ENCODE measurements around the gene PPM1J.
"Not testable (repeated sequence)": the region's sequence is repeated elsewhere in the genome, so short reads cannot be mapped to it uniquely, and the experiment has no call there.

The PPM1J gene, protein sequence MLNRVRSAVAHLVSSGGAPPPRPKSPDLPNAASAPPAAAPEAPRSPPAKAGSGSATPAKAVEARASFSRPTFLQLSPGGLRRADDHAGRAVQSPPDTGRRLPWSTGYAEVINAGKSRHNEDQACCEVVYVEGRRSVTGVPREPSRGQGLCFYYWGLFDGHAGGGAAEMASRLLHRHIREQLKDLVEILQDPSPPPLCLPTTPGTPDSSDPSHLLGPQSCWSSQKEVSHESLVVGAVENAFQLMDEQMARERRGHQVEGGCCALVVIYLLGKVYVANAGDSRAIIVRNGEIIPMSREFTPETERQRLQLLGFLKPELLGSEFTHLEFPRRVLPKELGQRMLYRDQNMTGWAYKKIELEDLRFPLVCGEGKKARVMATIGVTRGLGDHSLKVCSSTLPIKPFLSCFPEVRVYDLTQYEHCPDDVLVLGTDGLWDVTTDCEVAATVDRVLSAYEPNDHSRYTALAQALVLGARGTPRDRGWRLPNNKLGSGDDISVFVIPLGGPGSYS

GRCh38 chr1:112715264-112716053 lies at the start of gene PPM1J:
PPM1J (minus strand) TSS chr1:112715332; CDS start chr1:112715301, 31 bp downstream.
- peak; percentile 75 for DNase-seq (ENCODE audit: low read depth)

DNA sequence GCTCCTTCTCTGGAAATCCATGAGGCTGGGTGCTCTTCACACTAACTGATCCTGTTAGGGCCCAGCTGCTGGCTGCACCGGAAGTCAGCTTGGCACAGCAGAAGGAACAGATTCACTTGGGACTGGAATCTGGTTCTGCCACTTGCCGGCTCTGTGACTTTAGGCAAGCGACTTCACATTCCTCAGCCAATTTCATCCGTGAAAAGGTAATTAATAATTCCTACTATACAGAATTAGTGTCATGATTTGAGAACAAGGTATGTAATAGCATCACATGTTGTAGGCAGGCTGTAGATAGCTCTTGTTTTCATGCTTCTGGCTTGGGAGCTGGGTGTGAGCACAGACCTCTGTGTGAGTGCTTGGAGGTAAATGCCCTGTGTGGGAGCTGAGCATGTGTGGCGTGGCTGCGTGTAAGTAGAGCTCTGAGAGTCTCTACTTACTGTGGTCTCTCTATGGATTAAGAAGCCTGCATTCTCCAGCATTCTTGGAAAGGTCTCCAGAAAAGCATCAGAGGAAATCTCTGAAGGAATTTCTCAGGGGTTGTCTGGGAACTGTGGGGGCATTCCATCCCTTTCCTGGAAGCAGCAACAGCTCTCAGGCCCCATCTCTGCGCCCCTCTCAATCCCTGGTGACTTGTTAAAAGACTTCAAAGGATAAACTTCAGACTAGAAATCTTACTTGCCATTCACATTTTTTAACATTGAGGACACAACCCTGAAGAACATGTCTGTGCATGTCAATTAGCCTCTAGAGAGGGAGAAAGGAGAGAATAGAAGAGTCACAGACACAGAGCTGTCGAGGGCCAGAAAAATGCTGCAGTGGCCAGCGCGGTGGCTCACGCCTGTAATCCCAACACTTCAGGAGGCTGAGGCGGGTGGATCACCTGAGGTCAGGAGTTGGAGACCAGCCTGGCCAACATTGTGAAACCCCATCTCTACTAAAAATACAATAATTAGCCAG lies 47.7 kb upstream of the PPM1J start:
- no peak for DNase-seq (ENCODE audit: low read depth)

- DNase-seq (ENCODE audit: low read depth), result no peak
Measured at GRCh38 chr1:112761714-112762480, 46.8 kb upstream of the PPM1J start.

- no peak for DNase-seq (ENCODE audit: low read depth)
Measured at GRCh38 chr1:112759228-112759627, 44.1 kb upstream of the PPM1J start.

- DNase-seq (ENCODE audit: low read depth), result no peak
Measured at GRCh38 chr1:112754116-112754628, 39.0 kb upstream of the PPM1J start.

DNA sequence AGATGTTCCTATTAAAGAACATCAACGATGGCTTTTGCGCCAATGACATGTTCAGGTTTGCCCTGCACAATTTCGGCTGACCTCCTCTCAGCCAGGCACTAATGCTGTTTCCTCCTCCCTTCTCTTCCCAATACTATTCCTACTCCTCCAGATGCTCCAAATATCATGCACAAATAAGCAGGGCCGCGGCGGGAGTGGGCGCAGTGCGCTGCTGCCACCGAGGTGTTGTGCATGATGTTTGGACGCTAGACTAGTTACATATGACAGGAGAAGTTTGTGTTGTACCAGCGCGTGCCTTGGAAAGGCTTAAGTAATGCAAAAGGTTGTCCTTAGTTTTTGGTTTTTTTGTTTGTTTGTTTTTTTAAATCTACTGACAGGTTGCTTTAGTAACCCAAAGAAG lies 33.3 kb upstream of the PPM1J start:
- no peak for DNase-seq (ENCODE audit: low read depth)

- DNase-seq (ENCODE audit: low read depth), result no peak
Measured at GRCh38 chr1:112744009-112744578, 29.0 kb upstream of the PPM1J start.

DNA sequence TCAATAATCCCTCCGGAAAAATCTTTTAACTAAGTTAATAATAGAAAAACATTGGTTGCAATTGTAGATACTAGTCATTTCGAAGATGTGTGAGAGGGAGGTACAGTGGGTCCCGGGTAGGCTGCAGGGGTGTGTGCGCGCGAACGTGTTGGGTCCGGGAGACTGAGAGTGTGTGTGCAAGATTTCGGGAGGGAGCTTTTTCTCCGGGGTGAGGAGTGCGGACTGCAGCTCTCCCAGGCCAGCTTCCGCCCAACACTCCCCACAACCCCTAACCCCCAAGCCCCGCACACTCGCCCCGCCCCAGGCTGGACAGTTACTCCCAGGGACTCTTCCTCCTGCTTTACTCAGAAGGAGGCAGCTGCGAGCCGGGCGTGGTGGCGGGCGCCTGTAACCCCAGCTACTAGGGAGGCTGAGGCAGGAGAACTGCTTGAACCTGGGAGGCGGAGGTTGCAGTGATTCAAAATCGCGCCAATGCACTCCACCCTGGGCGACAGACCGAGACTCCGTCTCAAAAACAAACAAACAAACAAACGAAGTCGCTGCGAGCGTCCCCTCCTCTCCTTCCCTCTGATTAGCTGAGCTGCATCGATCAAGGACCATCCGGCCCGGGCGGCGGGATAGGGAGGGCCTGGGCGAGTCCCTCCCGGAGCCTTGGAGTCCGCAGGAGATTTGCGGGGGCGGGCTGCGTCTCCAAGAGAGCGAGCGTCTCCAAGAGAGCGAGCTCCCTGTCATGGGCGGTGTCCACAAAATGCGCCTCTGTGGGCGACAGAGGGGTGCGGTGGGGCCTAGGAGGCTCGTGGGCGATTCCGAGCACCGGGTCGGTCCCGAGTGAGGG lies 28.3 kb upstream of the PPM1J start:
- DNase-seq (ENCODE audit: low read depth), result no peak

DNA sequence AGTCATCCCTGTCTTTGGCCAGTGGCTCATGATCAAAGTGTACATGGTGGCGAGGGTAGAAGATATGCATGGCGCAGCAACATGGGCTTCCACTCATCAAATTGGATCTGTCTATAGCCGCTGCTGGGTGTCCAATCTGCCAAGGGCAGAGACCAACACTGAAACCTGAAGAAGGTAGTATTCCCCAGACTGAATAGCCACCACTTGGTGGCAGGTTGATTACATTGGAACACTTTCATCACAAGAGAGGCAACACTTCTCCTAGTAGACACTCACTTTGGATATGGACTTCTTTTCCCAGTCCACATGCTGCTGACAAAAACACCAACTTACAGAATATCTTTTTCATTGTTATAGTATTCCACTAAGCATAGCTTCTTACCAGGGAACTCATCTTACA lies 22.4 kb upstream of the PPM1J start:
- no peak for DNase-seq (ENCODE audit: low read depth)

- peak; percentile 91 for DNase-seq (ENCODE audit: low read depth)
Measured at GRCh38 chr1:112735752-112736151, 20.6 kb upstream of the PPM1J start.

GRCh38 chr1:112731451-112731850 lies 16.3 kb upstream of the PPM1J start:
- no peak for DNase-seq (ENCODE audit: low read depth)

DNA sequence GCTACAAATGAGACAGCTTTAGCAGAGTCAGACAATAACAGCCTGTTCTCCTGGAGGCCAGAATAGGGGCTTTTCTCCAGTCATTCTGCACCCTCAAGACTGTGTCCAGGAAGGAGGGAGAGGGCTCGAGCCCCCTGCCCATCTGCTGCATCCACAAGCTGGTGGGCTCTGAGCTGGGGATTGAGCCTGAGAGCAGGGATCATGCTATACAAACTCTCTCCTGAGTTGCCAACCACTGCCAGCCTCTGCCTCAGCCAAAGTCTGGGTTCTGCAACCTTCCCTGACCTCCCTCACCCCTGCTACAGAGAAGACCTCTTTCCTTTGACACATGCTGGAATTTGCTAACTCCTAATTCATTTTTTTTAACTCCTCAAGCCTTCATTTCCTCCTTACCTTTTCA lies 14.8 kb upstream of the PPM1J start:
- no peak for DNase-seq (ENCODE audit: low read depth)

GRCh38 chr1:112729011-112729410 lies 13.9 kb upstream of the PPM1J start:
- not testable (repeated sequence) for DNase-seq (ENCODE audit: low read depth)

DNA sequence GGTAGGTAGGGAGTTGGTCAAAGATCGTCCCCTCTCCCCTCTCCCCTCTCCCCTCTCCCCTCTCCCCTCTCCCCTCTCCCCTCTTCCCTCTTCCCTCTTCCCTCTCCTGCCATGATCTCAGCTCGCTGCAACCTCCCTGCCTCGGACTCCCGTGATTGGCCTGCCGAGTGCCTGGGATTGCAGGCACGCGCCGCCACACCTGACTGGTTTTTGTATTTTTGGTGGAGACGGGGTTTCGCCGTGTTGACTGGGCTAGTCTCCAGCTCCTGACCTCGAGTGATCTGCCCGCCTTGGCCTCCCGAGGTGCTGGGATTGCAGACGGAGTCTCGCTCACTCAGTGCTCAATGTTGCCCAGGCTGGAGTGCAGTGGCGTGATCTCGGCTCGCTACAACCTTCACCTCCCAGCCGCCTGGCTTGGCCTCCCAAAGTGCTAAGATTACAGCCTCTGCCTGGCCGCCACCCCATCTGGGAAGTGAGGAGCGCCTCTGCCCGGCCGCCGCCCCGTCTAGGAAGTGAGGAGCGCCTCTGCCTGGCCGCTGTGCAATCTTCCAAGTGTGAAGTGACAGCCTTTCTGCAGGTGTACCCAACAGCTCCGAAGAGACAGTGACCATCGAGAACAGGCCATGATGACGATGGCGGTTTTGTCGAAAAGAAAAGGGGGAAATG lies 13.3 kb upstream of the PPM1J start:
- DNase-seq (ENCODE audit: low read depth), result not testable (repeated sequence)

- DNase-seq (ENCODE audit: low read depth), result no peak
Measured at GRCh38 chr1:112727716-112728115, 12.6 kb upstream of the PPM1J start.

DNA sequence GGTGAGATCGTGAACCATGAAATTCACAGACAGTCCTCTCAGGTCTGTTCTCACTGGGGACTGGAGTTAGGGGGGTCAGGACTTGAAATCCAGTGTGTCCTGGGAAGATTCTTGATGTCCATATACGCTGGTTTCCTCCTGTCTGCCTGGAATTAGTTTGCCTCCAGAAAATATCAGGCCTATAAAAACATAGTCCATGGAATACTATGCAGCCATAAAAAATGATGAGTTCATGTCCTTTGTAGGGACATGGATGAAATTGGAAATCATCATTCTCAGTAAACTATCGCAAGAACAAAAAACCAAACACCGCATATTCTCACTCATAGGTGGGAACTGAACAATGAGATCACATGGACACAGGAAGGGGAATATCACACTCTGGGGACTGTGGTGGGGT lies 9.1 kb upstream of the PPM1J start:
- not testable (repeated sequence) for DNase-seq (ENCODE audit: low read depth)

DNA sequence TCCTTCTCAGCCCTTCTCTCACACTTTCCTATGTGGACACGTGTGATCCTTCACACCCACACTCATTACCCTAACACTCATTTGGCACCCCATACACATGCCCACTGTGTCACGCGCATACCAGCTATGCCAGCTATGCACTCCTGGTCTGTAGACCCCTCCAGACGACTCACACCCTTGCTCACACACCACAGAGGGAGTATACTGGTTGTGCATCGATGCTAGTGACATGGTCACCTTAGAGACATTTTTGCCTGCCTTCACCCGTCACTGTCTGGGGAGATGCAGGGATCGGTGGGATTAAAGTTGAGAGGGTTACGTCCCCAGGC lies 8.3 kb upstream of the PPM1J start:
- no peak for DNase-seq (ENCODE audit: low read depth)

DNA sequence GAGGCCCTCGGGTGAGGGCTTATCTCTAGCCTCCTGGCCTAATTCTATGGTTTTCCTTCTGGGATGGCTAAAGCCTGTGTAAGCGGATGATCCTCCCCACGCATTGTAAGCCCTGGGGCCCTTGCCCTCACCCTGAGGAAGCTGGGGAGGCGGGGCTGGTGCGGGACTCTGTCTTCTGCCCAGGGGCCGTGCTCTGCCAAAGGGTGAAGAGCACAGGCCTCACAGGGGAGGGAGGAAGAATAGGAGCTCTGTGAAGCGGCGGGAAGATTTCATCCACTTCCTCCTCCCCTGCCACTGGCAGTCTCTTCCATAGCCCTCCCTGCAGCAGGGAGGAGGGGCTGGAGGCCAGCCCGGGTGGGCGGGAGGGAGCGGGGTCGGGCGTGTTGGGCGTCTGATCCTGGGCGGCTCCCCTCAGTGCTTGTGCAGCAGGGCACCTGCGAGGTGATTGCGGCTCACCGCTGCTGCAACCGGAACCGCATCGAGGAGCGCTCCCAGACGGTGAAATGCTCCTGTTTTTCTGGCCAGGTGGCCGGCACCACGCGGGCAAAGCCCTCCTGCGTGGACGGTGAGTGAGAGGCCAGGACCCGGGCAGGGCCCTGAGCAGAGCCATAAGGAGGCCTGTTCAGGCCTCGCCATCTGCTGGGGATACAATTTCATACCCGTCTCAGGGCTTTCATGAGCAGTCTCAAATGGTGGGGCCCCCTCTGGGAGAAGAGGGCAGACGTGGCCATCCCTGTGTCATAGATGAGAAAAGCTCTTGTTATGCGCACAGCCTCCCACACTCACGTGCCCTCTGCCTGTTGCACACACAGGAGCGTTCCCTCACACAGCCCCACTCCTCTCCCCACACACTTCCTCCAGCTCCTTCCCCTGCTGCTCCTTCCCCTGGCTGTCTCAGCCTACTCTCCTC lies 7.7 kb upstream of the PPM1J start:
- no peak for DNase-seq (ENCODE audit: low read depth)

Measured in HS-5 (cell line).